ENCODE measurements around the gene KDM6B. TPM values are rescaled to one million over a fixed set of nuclear protein-coding genes. Genes with fewer than 3 reads are reported as not detected.

Gene KDM6B
- polyA plus RNA-seq, 1 donor from 2014 or later = 2.5 TPM

DNA sequence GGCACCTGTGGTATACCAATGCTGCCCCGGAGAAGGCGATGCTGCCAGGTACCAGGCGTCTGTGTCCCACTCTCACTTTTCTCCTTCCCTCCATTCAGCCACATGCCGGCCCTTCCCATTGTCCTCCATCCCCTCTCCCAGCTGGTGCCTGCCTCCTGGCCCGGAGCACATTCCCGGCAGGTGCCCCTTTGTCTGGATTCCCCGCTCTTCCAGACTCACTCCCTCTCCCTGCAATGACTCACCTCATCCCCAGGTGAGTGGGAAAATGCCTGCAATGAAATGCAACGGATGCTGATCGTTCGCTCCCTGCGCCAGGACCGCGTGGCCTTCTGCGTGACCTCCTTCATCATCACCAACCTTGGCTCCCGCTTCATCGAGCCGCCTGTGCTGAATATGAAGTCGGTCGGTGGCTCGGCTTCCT, 10.4 kb upstream of the KDM6B start:
- Histone ChIP-seq H3K9ac (ENCODE audit: low read length) (no peak overlapping the region), H3K9me3 (ENCODE audit: low read length) (no peaks in the 10 kb centered on the region), H3K9me2 (ENCODE audit: insufficient read depth, low read length) (no peaks in the 10 kb centered on the region), H3K4me3 (ENCODE audit: low read length) (no peak overlapping the region), H3F3A (ENCODE audit: insufficient read depth, low read length, poor library complexity, severe bottlenecking) (no peaks in the 10 kb centered on the region), H3K36me3 (ENCODE audit: insufficient read depth, low read length) (no peaks in the 10 kb centered on the region), H4K20me1 (ENCODE audit: insufficient read depth) (no peaks in the 10 kb centered on the region), H3K4me2 (ENCODE audit: low read length) (no peak overlapping the region), H3K79me2 (replicated peaks; ENCODE audit: insufficient read depth, low read length) (no peaks in the 10 kb centered on the region), H3K27me3 (ENCODE audit: insufficient read depth, low read depth, low read length) (no peaks in the 10 kb centered on the region), H2AFZ (ENCODE audit: low read depth, low read length) (no peak overlapping the region), H3K27ac (ENCODE audit: low read length) (no peak overlapping the region)
- TF ChIP-seq SMC3 (conservative IDR thresholded peaks at IDR 0.05; ENCODE audit: poor library complexity) (no peak), RAD21 (conservative IDR thresholded peaks at IDR 0.05) (no peak), EP300 (conservative IDR thresholded peaks at IDR 0.05; ENCODE audit: poor library complexity, severe bottlenecking) (no peak), POLR2AphosphoS5 (IDR thresholded peaks at IDR 0.05) (no peak), REST (IDR thresholded peaks at IDR 0.05; ENCODE audit: borderline replicate concordance) (no peak), MXI1 (conservative IDR thresholded peaks at IDR 0.05; ENCODE audit: poor library complexity, severe bottlenecking) (no peak), EZH2 (IDR thresholded peaks at IDR 0.05; ENCODE audit: borderline replicate concordance, insufficient read depth, low read length, poor library complexity, severe bottlenecking) (no peak), TAF1 (IDR thresholded peaks at IDR 0.05; ENCODE audit: low read depth) (no peak)
- TF ChIP-seq, protein P1, sequence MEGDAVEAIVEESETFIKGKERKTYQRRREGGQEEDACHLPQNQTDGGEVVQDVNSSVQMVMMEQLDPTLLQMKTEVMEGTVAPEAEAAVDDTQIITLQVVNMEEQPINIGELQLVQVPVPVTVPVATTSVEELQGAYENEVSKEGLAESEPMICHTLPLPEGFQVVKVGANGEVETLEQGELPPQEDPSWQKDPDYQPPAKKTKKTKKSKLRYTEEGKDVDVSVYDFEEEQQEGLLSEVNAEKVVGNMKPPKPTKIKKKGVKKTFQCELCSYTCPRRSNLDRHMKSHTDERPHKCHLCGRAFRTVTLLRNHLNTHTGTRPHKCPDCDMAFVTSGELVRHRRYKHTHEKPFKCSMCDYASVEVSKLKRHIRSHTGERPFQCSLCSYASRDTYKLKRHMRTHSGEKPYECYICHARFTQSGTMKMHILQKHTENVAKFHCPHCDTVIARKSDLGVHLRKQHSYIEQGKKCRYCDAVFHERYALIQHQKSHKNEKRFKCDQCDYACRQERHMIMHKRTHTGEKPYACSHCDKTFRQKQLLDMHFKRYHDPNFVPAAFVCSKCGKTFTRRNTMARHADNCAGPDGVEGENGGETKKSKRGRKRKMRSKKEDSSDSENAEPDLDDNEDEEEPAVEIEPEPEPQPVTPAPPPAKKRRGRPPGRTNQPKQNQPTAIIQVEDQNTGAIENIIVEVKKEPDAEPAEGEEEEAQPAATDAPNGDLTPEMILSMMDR (IDR thresholded peaks at IDR 0.05; ENCODE audit: poor library complexity, severe bottlenecking) = no peak

GRCh38 chr17:7824021-7824924, 9.7 kb upstream of the KDM6B start:
- Histone ChIP-seq H3K27ac (ENCODE audit: low read length) (no peak overlapping the region), H3K9ac (ENCODE audit: low read length) (no peak overlapping the region), H3K36me3 (ENCODE audit: insufficient read depth, low read length) (no peaks in the 10 kb centered on the region), H3K79me2 (replicated peaks; ENCODE audit: insufficient read depth, low read length) (no peaks in the 10 kb centered on the region), H4K20me1 (ENCODE audit: insufficient read depth) (no peaks in the 10 kb centered on the region), H3K27me3 (ENCODE audit: insufficient read depth, low read depth, low read length) (no peaks in the 10 kb centered on the region), H3K9me3 (ENCODE audit: low read length) (no peaks in the 10 kb centered on the region), H3F3A (ENCODE audit: insufficient read depth, low read length, poor library complexity, severe bottlenecking) (no peaks in the 10 kb centered on the region), H2AFZ (ENCODE audit: low read depth, low read length) (no peak overlapping the region), H3K9me2 (ENCODE audit: insufficient read depth, low read length) (no peaks in the 10 kb centered on the region), H3K4me3 (ENCODE audit: low read length) (no peak overlapping the region), H3K4me2 (ENCODE audit: low read length) (no peak overlapping the region)
- no peak for TF ChIP-seq MXI1 (conservative IDR thresholded peaks at IDR 0.05; ENCODE audit: poor library complexity, severe bottlenecking)
- TF ChIP-seq POLR2AphosphoS5 (IDR thresholded peaks at IDR 0.05) = no peak
- TF ChIP-seq REST (IDR thresholded peaks at IDR 0.05; ENCODE audit: borderline replicate concordance) = no peak
- no peak for TF ChIP-seq TAF1 (IDR thresholded peaks at IDR 0.05; ENCODE audit: low read depth)
- no peak for TF ChIP-seq RAD21 (conservative IDR thresholded peaks at IDR 0.05)
- TF ChIP-seq SMC3 (conservative IDR thresholded peaks at IDR 0.05; ENCODE audit: poor library complexity) = no peak
- no peak for TF ChIP-seq EZH2 (IDR thresholded peaks at IDR 0.05; ENCODE audit: borderline replicate concordance, insufficient read depth, low read length, poor library complexity, severe bottlenecking)
- no peak for TF ChIP-seq EP300 (conservative IDR thresholded peaks at IDR 0.05; ENCODE audit: poor library complexity, severe bottlenecking)
- TF ChIP-seq, protein P1 (IDR thresholded peaks at IDR 0.05; ENCODE audit: poor library complexity, severe bottlenecking) = no peak

All from neural cell (in vitro differentiated cells).